IMR-90 (cell line): ENCODE measurements around the gene BTNL3. TPM values are rescaled to one million over a fixed set of nuclear protein-coding genes. Genes with fewer than 3 reads are reported as not detected.

Source experiments
- ATAC-seq: fragments of 200-7000 bp; cut with Tn5 transposase; 2 replicates; pipeline ENCODE4 v1.9.1; 2020; ENCODE audit warnings: low read depth, mild to moderate bottlenecking, moderate library complexity
- BruUV-seq: library from RNA; stranded (reverse); fragments of 400-500 nt; replicated peaks from 2 replicates; lab custom pipeline; 2021; lab: Mats Ljungman, UMichigan
- CTCF ChIA-PET: fragments of 300-600 bp; formaldehyde crosslinking; extraction: SDS; loops from one replicate; lab custom pipeline; 2021; ENCODE audit warnings: antibody characterized with exemption; lab: Yijun Ruan, JAX
- POLR2A ChIA-PET: fragments of 300-600 bp; sonication (Branson Sonifier 250); formaldehyde crosslinking; loops from one replicate; lab custom pipeline; 2022; ENCODE audit warnings: antibody characterized with exemption; ENCODE audit not compliant: unreplicated experiment; lab: Charles Lee
- DNase-seq: peaks from one replicate; pipeline ENCODE4 v3.0.0; 2013
- H2AFZ ChIP-seq: replicated peaks from 2 replicates; pipeline ENCODE3; 2013; ENCODE audit warnings: low read length, mild to moderate bottlenecking; ENCODE audit not compliant: poor library complexity
- H2AK5ac ChIP-seq: 2 replicates; pipeline ENCODE4 v1.6.1; 2013; ENCODE audit warnings: low read depth, low read length, inconsistent platforms
- H2AK9ac ChIP-seq: replicated peaks from 2 replicates; pipeline ENCODE3; 2013; ENCODE audit warnings: mild to moderate bottlenecking, low read depth, low read length, moderate library complexity; ENCODE audit not compliant: poor library complexity
- H2BK120ac ChIP-seq: 2 replicates; pipeline ENCODE4 v1.6.1; 2013; ENCODE audit warnings: low read depth, low read length, inconsistent platforms
- H2BK15ac ChIP-seq: 3 replicates; pipeline ENCODE4 v1.6.1; 2013; ENCODE audit warnings: low read depth, low read length, inconsistent platforms
- H2BK20ac ChIP-seq: 2 replicates; pipeline ENCODE4 v1.6.1; 2013; ENCODE audit warnings: low read depth, mild to moderate bottlenecking, inconsistent platforms, low read length, moderate library complexity
- H2BK5ac ChIP-seq: 2 replicates; pipeline ENCODE4 v1.6.1; 2013; ENCODE audit warnings: mild to moderate bottlenecking, low read depth, low read length, inconsistent platforms; ENCODE audit not compliant: poor library complexity, severe bottlenecking
- H3K14ac ChIP-seq: replicated peaks from 2 replicates; pipeline ENCODE4 v1.6.1; 2013; ENCODE audit warnings: low read depth, low read length, inconsistent platforms
- H3K18ac ChIP-seq: 2 replicates; pipeline ENCODE4 v1.6.1; 2013; ENCODE audit warnings: low read depth, low read length, control low read depth
- H3K23ac ChIP-seq: 2 replicates; pipeline ENCODE4 v1.6.1; 2013; ENCODE audit warnings: low read depth, low read length, inconsistent platforms
- H3K27ac ChIP-seq: 2 replicates; pipeline ENCODE4 v1.5.1; 2013; ENCODE audit warnings: mild to moderate bottlenecking, control low read depth, low read length; ENCODE audit not compliant: insufficient read depth
- H3K27me3 ChIP-seq: 2 replicates; pipeline ENCODE4 v1.6.1; 2013; ENCODE audit warnings: low read length; ENCODE audit not compliant: control insufficient read depth, insufficient read depth
- H3K36me3 ChIP-seq: 2 replicates; pipeline ENCODE4 v1.6.1; 2013; ENCODE audit warnings: low read length, mixed read lengths; ENCODE audit not compliant: control insufficient read depth, insufficient read depth
- H3K4ac ChIP-seq: 2 replicates; pipeline ENCODE4 v1.6.1; 2013; ENCODE audit warnings: low read depth, low read length, inconsistent platforms
- H3K4me1 ChIP-seq: 2 replicates; pipeline ENCODE4 v1.6.1; 2013; ENCODE audit warnings: low read length, mixed read lengths; ENCODE audit not compliant: control insufficient read depth, insufficient read depth
- H3K4me2 ChIP-seq: 2 replicates; pipeline ENCODE4 v1.6.1; 2013; ENCODE audit warnings: low read depth, mild to moderate bottlenecking, control low read depth, low read length, moderate library complexity
- H3K4me3 ChIP-seq: 2 replicates; pipeline ENCODE4 v1.5.1; 2013; ENCODE audit warnings: low read depth, mild to moderate bottlenecking, control low read depth, low read length, moderate library complexity; ENCODE audit not compliant: insufficient read depth
- H3K56ac ChIP-seq: 2 replicates; pipeline ENCODE4 v1.6.1; 2013; ENCODE audit warnings: low read length, inconsistent platforms; ENCODE audit not compliant: insufficient read depth; ENCODE audit errors: extremely low read depth
- H3K79me1 ChIP-seq, 2 experiments: 2 replicates each; pipeline ENCODE4 v1.6.1; 2013; ENCODE audit warnings: low read length in 2 of 2, inconsistent platforms in 1 of 2, low read depth in 1 of 2
- H3K9ac ChIP-seq: 2 replicates; pipeline ENCODE4 v1.6.1; 2013; ENCODE audit warnings: low read depth, low read length, control low read depth
- H3K9me1 ChIP-seq: 2 replicates; pipeline ENCODE4 v1.6.1; 2013; ENCODE audit warnings: low read length, inconsistent platforms; ENCODE audit not compliant: insufficient read depth
- H3K9me3 ChIP-seq: 2 replicates; pipeline ENCODE4 v1.6.1; 2013; ENCODE audit warnings: low read length; ENCODE audit not compliant: control insufficient read depth, insufficient read depth
- H4K20me1 ChIP-seq: 2 replicates; pipeline ENCODE4 v1.6.1; 2013; ENCODE audit warnings: low read length, inconsistent platforms; ENCODE audit not compliant: insufficient read depth
- H4K5ac ChIP-seq: 2 replicates; pipeline ENCODE4 v1.6.1; 2013; ENCODE audit warnings: mild to moderate bottlenecking, low read depth, low read length, control low read depth
- H4K8ac ChIP-seq, 2 experiments: 2 replicates each; pipeline ENCODE4 v1.6.1; 2013; ENCODE audit warnings: low read depth in 2 of 2, low read length in 2 of 2, control low read depth in 1 of 2, inconsistent platforms in 1 of 2
- H4K91ac ChIP-seq: 2 replicates; pipeline ENCODE4 v1.6.1; 2013; ENCODE audit warnings: low read depth, low read length, inconsistent platforms; ENCODE audit not compliant: insufficient read depth
- BHLHE40 ChIP-seq: fragments of 150-350 bp; IDR thresholded peaks from 2 replicates; pipeline ENCODE4 v1.6.1; 2016; ENCODE audit warnings: mild to moderate bottlenecking, low read depth, low read length
- CEBPB ChIP-seq: IDR thresholded peaks from 2 replicates; pipeline ENCODE4 v1.6.1; 2012; ENCODE audit warnings: low read depth, low read length, improper control_type of control experiment
- CHD1 ChIP-seq: IDR thresholded peaks from 2 replicates; pipeline ENCODE4 v1.6.1; 2012; ENCODE audit warnings: low read depth, low read length, improper control_type of control experiment
- CTCF ChIP-seq: conservative IDR thresholded peaks from 2 replicates; pipeline ENCODE4 v1.5.1; 2012; ENCODE audit warnings: mild to moderate bottlenecking, low read depth, low read length, improper control_type of control experiment
- ELK1 ChIP-seq: fragments of 150-350 bp; IDR thresholded peaks from 2 replicates; pipeline ENCODE4 v1.6.1; 2016; ENCODE audit warnings: low read depth, mild to moderate bottlenecking, low read length, moderate library complexity, borderline replicate concordance
- MAFK ChIP-seq: IDR thresholded peaks from 2 replicates; pipeline ENCODE4 v1.6.1; 2012; ENCODE audit warnings: low read depth, low read length, improper control_type of control experiment
- MAZ ChIP-seq: IDR thresholded peaks from 2 replicates; pipeline ENCODE4 v1.6.1; 2012; ENCODE audit warnings: low read depth, mild to moderate bottlenecking, low read length, improper control_type of control experiment, moderate library complexity, borderline replicate concordance
- NFE2L2 ChIP-seq: fragments of 150-350 bp; IDR thresholded peaks from 2 replicates; pipeline ENCODE4 v1.6.1; 2016; ENCODE audit warnings: low read depth, mild to moderate bottlenecking, low read length
- POLR2A ChIP-seq: IDR thresholded peaks from 2 replicates; pipeline ENCODE4 v1.6.1; 2012; ENCODE audit warnings: mild to moderate bottlenecking, low read depth, low read length
- RAD21 ChIP-seq: IDR thresholded peaks from 2 replicates; pipeline ENCODE4 v1.6.1; 2012; ENCODE audit warnings: low read length, improper control_type of control experiment
- RFX5 ChIP-seq: IDR thresholded peaks from 2 replicates; pipeline ENCODE4 v1.8.0; 2012; ENCODE audit warnings: low read depth, mild to moderate bottlenecking, low read length, moderate library complexity
- SMC3 ChIP-seq: fragments of 150-350 bp; IDR thresholded peaks from 2 replicates; pipeline ENCODE4 v1.6.1; 2016; ENCODE audit warnings: low read depth, mild to moderate bottlenecking, antibody characterized with exemption, low read length, moderate library complexity
- USF2 ChIP-seq: fragments of 150-350 bp; IDR thresholded peaks from 2 replicates; pipeline ENCODE4 v1.6.1; 2017; ENCODE audit warnings: mild to moderate bottlenecking, antibody characterized with exemption, low read length, low read depth
- WGBS, 2 experiments: methylation state at CpG; one replicate each; pipeline versions ENCODE4 v1.1.5 to v1.1.7; 2013; ENCODE audit warnings: missing lambda C conversion rate in 2 of 2; ENCODE audit not compliant: insufficient read length in 1 of 2; ENCODE audit errors: extremely low coverage in 2 of 2; 5-methylcytosine and 5-hydroxymethylcytosine counted together
- dilution Hi-C: fragments of 300-500 bp; cut with HindIII; formaldehyde crosslinking; loops from one replicate; pipeline ENCODE4 v1.14.3; 2018; ENCODE audit warnings: low sequenced_read_pairs; ENCODE audit not compliant: unreplicated experiment
- in situ Hi-C: fragments of 300-500 bp; cut with MboI; formaldehyde crosslinking; loops from 3 replicates; pipeline ENCODE4 v1.14.3; 2019; ENCODE audit warnings: low sequenced_read_pairs, inconsistent platforms, mixed read lengths
- intact Hi-C: fragments of 100-400 bp; cut with micrococcal nuclease; formaldehyde crosslinking; loops from 2 replicates; pipeline ENCODE4 v1.10.0; 2022
- polyA plus RNA-seq, 3 experiments: library from polyadenylated mRNA; depleted of rRNA; stranded (reverse); fragments of >200 nt; gene quantifications; 2 replicates each; pipeline ENCODE4 v1.2.3, GENCODE V29; 2012; ENCODE audit warnings: low replicate concordance in 1 of 3
- total RNA-seq: library from RNA; depleted of rRNA; stranded (reverse); fragments of >200 nt; gene quantifications from 2 replicates; pipeline ENCODE4 v1.2.3, GENCODE V29; 2012

BTNL3 gene
- total and polyA plus RNA-seq, 2 of the 4 experiments (the other 2 are of a cell fraction), result not detected

GRCh38 chr5:181037365-181037861, 48.8 kb downstream of the BTNL3 start (continued):
- TF ChIP-seq USF2 (no peak), SMC3 (no peak), MAZ (no peak)

GRCh38 chr5:181039471-181039870, 50.8 kb downstream of the BTNL3 start:
- Histone ChIP-seq H4K91ac (no peak overlapping the region), H3K9ac (no peak overlapping the region), H2AFZ (no peak overlapping the region), H3K36me3 (no peaks in the 10 kb centered on the region), H3K18ac (no peak overlapping the region), H3K79me1 (no peaks in the 10 kb centered on the region), H3K9me3 (peaks cover 11% of the 10 kb centered on the region; the same call in 1 of the 2 replicates), H3K14ac (no peak overlapping the region), H2AK5ac (no peak overlapping the region), H4K20me1 (no peaks in the 10 kb centered on the region), H3K9me1 (no peaks in the 10 kb centered on the region), H3K23ac (no peak overlapping the region), H3K27ac (no peak overlapping the region), H3K56ac (no peak overlapping the region), H4K5ac (no peak overlapping the region), H3K4me3 (no peak overlapping the region), H2BK20ac (no peak overlapping the region), H2BK120ac (no peak overlapping the region), H2BK5ac (no peak overlapping the region), H2AK9ac (no peak overlapping the region), H3K27me3 (no peaks in the 10 kb centered on the region), H2BK15ac (no peak overlapping the region), H3K4me2 (no peak overlapping the region), H3K4ac (no peak overlapping the region), H4K8ac (no peak overlapping the region), H3K4me1 (no peaks in the 10 kb centered on the region)
- DNase-seq (no peak), ATAC-seq (no peak)
- WGBS, 2 experiments, result no CpG with 5 or more reads among the region's 8 CpGs
- dilution Hi-C loops (no loop called here), intact Hi-C loops (no loop called here), in situ Hi-C loops (no loop called here)
- CTCF ChIA-PET, result no interaction called here
- POLR2A ChIA-PET, result no interaction called here
- BruUV-seq, result no TSS peak
- TF ChIP-seq ELK1 (no peak), CEBPB (no peak), POLR2A (no peak), NFE2L2 (no peak), USF2 (no peak), RAD21 (no peak), CTCF (no peak), CHD1 (no peak), MAFK (no peak), BHLHE40 (no peak), RFX5 (no peak)
